ENCODE data around the gene RAB4A. TPM values are rescaled to one million over a fixed set of nuclear protein-coding genes. Genes with fewer than 3 reads are reported as not detected.

RAB4A gene
- total and polyA plus RNA-seq, 4 donors, result 20.2 to 54.4 (median 26.5) TPM

DNA sequence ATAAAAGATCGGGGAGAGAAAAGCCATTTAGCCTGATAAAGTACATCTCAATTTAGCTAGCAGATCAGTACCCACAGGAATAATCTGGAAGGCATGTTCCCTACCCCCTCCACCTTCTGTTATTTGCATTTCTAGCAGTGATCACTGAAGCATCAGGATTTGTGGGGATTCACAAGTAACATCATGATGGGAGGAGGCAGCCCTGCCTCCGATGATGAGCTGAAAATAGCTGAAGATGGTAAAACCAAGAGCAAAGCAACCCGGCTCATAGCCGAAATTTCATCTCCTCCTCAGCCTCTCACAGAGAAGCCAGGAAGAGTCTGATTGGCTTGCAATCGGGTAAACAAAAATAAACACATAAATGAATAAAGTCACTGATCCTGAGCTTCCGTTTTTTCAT is 69.6 kb downstream of the RAB4A start:
- no peak for DNase-seq
- 93 to 96% methylated on average over 6 of the region's 6 CpGs for WGBS, 2 donors
- peaks cover 0 to 12% (median 0%) of the 10 kb centered on the region in 5 donors for H3K4me1 ChIP-seq (ENCODE audit: control insufficient read depth in 5 of 5, insufficient read depth in 5 of 5, low read length in 5 of 5)

DNA sequence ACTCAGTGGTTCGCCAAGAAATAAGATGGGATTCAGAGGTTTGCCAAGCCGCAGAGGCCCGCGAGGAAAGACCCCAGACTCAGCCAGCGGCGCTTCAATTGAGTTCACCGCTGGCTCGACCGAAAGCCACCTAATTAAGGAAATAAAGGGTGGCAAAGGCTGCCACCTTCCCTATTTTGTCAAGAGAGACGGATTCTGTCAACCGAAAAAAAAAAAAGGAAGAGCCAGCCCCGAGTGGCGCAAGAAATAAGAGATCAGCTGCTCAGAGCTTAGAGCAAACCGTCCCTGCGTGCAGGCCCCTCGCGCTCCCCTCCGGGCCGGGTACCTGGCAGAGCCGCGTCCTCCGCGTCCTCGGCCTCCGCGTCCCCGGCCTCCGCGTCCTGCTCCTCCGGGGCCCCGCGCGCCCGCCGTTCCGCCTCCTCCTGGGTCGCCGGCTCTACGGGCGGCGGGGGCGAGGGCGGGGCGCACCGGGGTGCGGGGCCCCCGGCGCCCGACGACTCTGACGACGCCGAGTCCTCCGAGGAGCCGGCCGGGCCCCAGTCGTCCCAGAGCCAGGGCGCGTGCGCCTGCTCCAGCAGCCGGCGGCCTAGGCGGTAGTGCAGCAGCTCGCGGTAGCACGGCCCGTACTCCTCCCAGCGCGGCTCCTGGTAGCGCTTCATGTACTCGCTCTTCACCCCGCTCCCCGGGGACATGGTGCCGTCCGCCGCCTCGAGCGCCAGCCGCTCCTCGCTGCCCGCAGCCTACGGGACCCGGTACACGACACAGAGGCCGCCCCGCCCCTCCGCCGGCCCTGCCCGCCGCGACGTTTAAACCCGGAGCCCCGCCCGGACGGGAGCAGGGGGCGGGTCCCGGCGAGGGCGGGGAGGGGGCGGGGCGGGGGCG is 71.1 kb downstream of the RAB4A start:
- Histone ChIP-seq H3K9ac (ENCODE audit: insufficient read depth in 1 of 2, low read length in 2 of 2) (peak overlapping the region; percentile 49 to 86), H3K36me3 (ENCODE audit: control insufficient read depth in 4 of 4, insufficient read depth in 4 of 4, low read length in 4 of 4) (no peaks in the 10 kb centered on the region), H3K9me3 (ENCODE audit: control insufficient read depth in 4 of 4, insufficient read depth in 3 of 4, low read length in 3 of 4) (no peaks in the 10 kb centered on the region), H3K4me1 (ENCODE audit: control insufficient read depth in 5 of 5, insufficient read depth in 5 of 5, low read length in 5 of 5) (peaks cover 0 to 12% (median 0%) of the 10 kb centered on the region in 5 donors), H3K27me3 (ENCODE audit: control insufficient read depth in 3 of 3, insufficient read depth in 3 of 3, low read length in 2 of 3) (peaks cover 0 to 2% (median 0%) of the 10 kb centered on the region in 3 donors), H3K4me3 (peak overlapping the region; percentile 87), H3K27ac (ENCODE audit: low read depth in 1 of 2, low read length in 1 of 2) (peak overlapping the region; percentile 74 to 90)
- TF ChIP-seq, protein P1, sequence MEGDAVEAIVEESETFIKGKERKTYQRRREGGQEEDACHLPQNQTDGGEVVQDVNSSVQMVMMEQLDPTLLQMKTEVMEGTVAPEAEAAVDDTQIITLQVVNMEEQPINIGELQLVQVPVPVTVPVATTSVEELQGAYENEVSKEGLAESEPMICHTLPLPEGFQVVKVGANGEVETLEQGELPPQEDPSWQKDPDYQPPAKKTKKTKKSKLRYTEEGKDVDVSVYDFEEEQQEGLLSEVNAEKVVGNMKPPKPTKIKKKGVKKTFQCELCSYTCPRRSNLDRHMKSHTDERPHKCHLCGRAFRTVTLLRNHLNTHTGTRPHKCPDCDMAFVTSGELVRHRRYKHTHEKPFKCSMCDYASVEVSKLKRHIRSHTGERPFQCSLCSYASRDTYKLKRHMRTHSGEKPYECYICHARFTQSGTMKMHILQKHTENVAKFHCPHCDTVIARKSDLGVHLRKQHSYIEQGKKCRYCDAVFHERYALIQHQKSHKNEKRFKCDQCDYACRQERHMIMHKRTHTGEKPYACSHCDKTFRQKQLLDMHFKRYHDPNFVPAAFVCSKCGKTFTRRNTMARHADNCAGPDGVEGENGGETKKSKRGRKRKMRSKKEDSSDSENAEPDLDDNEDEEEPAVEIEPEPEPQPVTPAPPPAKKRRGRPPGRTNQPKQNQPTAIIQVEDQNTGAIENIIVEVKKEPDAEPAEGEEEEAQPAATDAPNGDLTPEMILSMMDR (IDR thresholded peaks at IDR 0.05; ENCODE audit: control extremely low read depth, extremely low read depth), result no peak
- DNase-seq (peak; percentile 57 to 91 (median 59)), ATAC-seq (ENCODE audit: insufficient read depth, low FRiP score) (peak; percentile 96)
- WGBS, 2 donors, result 0 to 1% methylated on average over 85 to 103 of the region's 103 CpGs

More for the DNA sequence above, 69.6 kb downstream of the RAB4A start:
- Histone ChIP-seq H3K4me3 (no peak overlapping the region), H3K36me3 (ENCODE audit: control insufficient read depth in 4 of 4, insufficient read depth in 4 of 4, low read length in 4 of 4) (no peaks in the 10 kb centered on the region), H3K9me3 (ENCODE audit: control insufficient read depth in 4 of 4, insufficient read depth in 3 of 4, low read length in 3 of 4) (no peaks in the 10 kb centered on the region), H3K9ac (ENCODE audit: insufficient read depth in 1 of 2, low read length in 2 of 2) (no peak overlapping the region), H3K27me3 (ENCODE audit: control insufficient read depth in 3 of 3, insufficient read depth in 3 of 3, low read length in 2 of 3) (no peaks in the 10 kb centered on the region), H3K27ac (ENCODE audit: low read depth in 1 of 2, low read length in 1 of 2) (no peak overlapping the region)
- TF ChIP-seq, protein P1 (IDR thresholded peaks at IDR 0.05; ENCODE audit: control extremely low read depth, extremely low read depth), result no peak
- ATAC-seq (ENCODE audit: insufficient read depth, low FRiP score), result no peak

DNA sequence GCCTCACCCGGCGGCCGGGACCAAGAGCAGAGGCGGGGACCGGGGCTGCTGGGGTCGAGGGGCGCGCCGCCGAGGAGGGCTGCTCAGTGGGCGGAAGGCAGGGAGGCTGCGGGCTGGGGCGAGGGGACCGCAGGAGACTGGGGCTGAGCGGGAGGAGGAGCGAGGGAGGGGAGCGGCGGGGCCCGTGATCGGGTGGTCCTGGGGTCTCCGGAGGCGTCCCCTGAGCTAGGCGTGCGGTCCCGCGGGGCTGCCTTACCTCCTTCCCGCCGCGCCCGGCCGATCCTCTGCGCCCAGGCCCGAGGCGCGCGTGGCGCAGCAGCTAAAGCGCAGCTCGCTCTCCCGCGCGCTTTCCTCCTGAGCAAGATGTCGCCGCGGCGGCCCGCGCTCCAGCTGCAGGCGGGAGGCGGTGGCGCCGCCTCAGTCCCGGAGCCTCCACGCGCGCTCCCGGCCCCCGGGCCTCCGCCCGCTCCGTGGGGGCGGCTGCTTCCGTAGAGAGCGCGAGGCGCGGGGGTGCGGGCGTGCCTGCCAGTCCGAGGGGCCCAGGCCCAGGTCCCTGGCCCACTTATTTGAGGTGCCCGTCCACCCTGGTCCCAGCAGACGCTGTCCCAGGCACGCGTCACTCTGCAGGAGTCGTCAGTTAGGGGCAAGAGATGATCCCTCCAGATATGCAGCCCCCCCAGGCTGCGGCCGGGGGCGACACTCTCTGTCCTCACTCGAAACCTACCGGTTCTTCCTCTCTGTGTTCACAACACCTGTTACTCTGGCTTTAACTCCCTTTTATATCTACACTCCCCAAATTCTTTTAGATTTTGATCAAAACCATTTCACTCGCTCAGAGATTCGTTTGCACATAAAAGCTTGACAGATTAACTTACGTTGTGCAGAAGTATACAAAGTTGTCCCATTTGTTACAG is 72.0 kb downstream of the RAB4A start, which contains the start of gene CCSAP:
CCSAP (minus strand) TSS at position 392 of the 914 bp plus-strand sequence. CDS start 582 bp downstream, outside the sequence.
- ATAC-seq (ENCODE audit: insufficient read depth, low FRiP score) (peak; percentile 63), DNase-seq (peak; percentile 52 to 90 (median 87))
- Histone ChIP-seq H3K9me3 (ENCODE audit: control insufficient read depth in 4 of 4, insufficient read depth in 3 of 4, low read length in 3 of 4) (no peaks in the 10 kb centered on the region), H3K27me3 (ENCODE audit: control insufficient read depth in 3 of 3, insufficient read depth in 3 of 3, low read length in 2 of 3) (peaks cover 0 to 6% (median 0%) of the 10 kb centered on the region in 3 donors), H3K4me1 (ENCODE audit: control insufficient read depth in 5 of 5, insufficient read depth in 5 of 5, low read length in 5 of 5) (peaks cover 0 to 12% (median 0%) of the 10 kb centered on the region in 5 donors), H3K9ac (ENCODE audit: insufficient read depth in 1 of 2, low read length in 2 of 2) (peak within 1 kb of the TSS; percentile 47 to 49), H3K36me3 (ENCODE audit: control insufficient read depth in 4 of 4, insufficient read depth in 4 of 4, low read length in 4 of 4) (no peaks in the 10 kb centered on the region), H3K4me3 (peak within 1 kb of the TSS; percentile 93), H3K27ac (ENCODE audit: low read depth in 1 of 2, low read length in 1 of 2) (peak within 1 kb of the TSS; percentile 74 to 93)
- WGBS, 2 donors, result 0 to 1% methylated on average over 31 to 83 of the region's 83 CpGs
- TF ChIP-seq, protein P1 (IDR thresholded peaks at IDR 0.05; ENCODE audit: control extremely low read depth, extremely low read depth), result no peak

All from lung (tissue), 12 donors.